Measurements from ENCODE around the gene UXS1. TPM values are rescaled to one million over a fixed set of nuclear protein-coding genes. Genes with fewer than 3 reads are reported as not detected.

The UXS1 gene
- total RNA-seq, 4 donors from 2014 or later: 18.5 to 26.5 (median 22.8) TPM

DNA sequence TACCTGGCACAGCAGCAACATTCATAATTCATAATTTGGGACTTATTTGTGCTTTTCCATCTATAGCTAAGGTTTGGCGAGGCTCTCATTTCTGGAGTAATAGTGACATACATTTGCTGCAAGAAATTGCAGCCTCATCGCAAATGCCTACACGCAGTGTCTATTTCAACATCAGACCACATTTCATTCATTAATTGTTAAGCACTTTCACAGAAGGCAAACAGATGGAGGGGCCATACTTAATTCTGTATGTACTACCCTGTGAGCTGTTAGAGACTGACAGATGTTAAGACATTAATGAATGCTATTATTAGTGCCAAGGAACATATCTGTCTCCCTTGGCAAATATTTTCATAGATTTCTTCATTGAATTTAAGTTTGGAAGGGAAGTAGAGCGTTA is 125.7 kb downstream of the UXS1 start:
- TF ChIP-seq, protein P1, sequence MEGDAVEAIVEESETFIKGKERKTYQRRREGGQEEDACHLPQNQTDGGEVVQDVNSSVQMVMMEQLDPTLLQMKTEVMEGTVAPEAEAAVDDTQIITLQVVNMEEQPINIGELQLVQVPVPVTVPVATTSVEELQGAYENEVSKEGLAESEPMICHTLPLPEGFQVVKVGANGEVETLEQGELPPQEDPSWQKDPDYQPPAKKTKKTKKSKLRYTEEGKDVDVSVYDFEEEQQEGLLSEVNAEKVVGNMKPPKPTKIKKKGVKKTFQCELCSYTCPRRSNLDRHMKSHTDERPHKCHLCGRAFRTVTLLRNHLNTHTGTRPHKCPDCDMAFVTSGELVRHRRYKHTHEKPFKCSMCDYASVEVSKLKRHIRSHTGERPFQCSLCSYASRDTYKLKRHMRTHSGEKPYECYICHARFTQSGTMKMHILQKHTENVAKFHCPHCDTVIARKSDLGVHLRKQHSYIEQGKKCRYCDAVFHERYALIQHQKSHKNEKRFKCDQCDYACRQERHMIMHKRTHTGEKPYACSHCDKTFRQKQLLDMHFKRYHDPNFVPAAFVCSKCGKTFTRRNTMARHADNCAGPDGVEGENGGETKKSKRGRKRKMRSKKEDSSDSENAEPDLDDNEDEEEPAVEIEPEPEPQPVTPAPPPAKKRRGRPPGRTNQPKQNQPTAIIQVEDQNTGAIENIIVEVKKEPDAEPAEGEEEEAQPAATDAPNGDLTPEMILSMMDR (IDR thresholded peaks at IDR 0.05; ENCODE audit: low read depth): no peak

DNA sequence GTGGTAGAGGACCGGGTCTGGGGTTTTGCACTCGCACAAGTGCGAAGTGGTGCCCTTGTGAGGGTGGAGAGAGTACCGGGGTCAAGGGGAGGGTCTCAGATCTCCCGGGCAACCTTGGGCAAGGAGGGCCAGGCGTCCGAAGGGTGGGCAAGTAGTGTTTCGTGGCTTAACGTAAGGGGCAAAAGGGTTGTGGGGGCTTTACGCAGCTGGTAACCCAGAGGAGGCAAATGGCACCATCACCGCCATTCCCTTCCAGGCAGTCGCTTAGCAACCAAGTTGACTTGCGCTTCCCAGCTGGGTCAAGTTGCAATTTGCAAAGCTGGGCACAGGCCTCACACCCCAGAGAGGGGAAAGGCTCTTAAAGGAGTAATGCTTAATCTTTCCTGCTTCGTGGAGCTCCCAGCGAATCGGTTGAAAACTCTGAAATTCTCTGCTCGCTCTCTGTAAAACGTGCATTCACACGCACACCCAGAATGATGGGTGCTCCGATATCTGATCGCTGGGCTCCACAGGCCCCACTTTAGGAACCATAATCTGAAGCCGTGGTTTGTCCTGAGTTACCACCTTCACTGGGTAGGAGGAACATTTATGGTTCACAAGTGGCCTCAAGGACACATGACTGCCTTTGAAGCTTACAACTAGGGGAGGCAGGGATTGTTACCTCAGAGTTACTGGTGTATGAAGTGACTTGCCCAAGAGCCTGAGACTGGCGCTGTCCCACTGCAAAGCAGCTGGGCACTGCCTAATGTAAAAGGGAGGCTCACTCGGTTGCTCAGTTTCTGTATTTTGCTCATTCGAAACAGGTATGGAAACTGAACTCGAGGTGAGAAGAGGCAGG is 127.9 kb downstream of the UXS1 start:
- TF ChIP-seq, protein P1 (IDR thresholded peaks at IDR 0.05; ENCODE audit: low read depth): no peak

DNA sequence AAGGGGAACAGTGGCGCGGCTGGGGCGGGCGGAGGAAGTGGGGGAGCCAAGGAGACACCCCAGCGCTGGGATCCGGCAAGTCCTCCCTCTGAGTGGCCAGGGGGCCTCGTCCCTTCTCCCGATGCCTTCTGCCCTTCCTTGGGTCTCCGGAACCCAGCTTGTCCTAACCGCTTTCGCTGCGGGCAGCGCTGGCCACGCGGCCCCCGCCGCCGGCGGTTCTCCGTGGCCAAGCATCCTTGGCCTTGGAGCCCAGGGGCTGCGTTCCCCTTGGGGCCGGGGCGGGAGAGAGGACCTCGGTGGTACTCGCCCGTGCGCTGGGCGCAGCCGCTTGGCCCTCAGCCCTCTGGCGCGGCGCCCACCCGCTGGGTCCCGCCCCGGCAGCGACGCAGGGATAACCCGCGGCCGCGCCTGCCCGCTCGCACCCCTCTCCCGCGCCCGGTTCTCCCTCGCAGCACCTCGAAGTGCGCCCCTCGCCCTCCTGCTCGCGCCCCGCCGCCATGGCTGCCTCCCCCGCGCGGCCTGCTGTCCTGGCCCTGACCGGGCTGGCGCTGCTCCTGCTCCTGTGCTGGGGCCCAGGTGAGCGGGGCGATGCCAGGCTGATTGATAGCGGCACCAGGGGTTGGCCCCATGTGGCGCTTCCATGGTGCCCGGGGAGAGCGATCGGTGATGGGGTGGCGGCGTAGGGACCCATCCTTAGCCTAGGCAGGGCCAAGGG is 128.7 kb downstream of the UXS1 start:
- TF ChIP-seq, protein P1 (IDR thresholded peaks at IDR 0.05; ENCODE audit: low read depth): no peak

DNA sequence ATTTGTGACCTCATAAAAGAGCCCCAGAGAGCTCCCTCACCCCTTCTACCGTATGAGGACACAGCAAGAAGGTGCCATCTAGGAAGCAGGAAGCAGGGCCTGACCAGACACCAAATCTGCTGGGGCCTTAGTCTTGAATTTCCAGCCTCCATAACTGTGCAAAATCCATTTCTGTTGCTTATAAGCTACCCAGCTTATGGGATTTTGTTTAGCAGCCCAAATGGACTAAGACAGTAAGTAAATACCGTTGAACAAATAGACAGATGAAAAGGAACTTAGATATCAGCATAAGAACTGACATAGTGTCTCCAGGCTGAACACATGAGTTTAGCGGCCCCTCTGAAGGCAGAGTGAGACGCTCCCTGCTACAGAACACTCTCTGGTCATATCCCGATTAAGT is 130.9 kb downstream of the UXS1 start:
- TF ChIP-seq, protein P1 (IDR thresholded peaks at IDR 0.05; ENCODE audit: low read depth): no peak

DNA sequence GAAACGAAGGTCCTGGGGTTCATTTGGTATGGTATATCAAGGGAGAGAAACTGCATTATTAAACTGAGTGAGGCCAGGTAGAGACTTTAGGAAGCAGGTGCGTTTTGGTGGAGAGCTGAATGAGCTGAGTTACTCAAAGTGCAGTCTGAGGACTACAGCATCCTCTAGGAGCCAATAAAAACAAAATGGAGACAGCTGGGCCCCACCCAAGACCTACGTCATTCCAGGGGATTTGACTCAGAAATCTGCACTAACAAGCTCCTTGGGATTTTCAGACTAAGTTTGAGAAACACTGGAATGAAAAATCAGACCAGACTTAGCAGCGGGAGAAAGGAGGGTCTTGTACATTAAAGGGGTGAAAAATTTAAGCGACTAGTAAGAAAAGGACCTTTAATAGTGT is 131.5 kb downstream of the UXS1 start:
- TF ChIP-seq, protein P1 (IDR thresholded peaks at IDR 0.05; ENCODE audit: low read depth): no peak

DNA sequence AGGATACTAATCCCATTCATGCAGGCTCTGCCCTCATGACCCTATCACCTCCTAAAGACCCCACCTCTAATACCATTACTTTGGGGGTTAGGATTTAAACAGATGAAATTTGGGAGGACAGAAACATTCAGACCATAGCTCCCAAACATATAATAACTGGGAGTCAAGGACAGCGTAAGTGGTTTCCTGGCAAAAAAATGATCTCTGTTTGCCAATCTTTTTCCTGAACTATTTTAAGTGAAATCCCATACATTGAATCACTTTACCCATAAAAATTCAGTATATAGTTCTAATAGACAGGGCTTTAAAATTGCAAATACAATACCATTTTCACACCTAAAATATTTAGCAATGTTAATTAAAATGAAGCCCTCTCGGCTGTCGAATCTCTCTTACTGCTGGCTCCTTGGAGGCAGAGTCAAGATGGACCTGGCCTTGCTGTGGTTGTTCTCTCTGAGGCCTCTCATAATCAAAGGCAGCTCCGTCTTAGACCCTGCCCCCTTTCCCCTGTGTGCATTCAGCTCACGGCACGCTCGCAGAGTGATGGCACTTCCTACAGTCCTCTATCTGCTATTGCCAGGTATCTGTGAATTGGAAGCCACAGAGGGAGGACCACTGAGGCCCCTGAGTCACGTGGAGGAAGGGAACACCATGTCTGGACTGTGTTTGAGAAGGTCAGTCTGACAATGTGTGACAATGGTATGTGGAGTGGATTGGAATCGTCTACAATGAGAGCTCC is 132.3 kb downstream of the UXS1 start:
- TF ChIP-seq, protein P1 (IDR thresholded peaks at IDR 0.05; ENCODE audit: low read depth): no peak

All from subcutaneous adipose tissue (tissue), 4 donors.